COLO829 (cell line): ENCODE results near the gene ELK4.

Experiments
- DNase-seq: peaks from one replicate; pipeline ENCODE4 v3.0.0; 2012; ENCODE audit warnings: low spot score

The ELK4 gene

GRCh38 chr1:205631768-205632668 is at the start of gene ELK4:
Gene ELK4, minus strand, starts transcription at chr1:205632011. Its CDS starts 8,129 bp downstream, at chr1:205623882.
- peak; percentile 98 for DNase-seq

GRCh38 chr1:205681364-205681763 is 49.6 kb upstream of the ELK4 start:
- no peak for DNase-seq

GRCh38 chr1:205680073-205680851 is 48.5 kb upstream of the ELK4 start, which contains the start of gene SLC45A3:
Gene SLC45A3, minus strand, starts transcription at chr1:205680509. Its CDS starts 15,853 bp downstream, at chr1:205664656.
- peak; percentile 48 for DNase-seq

- no peak for DNase-seq
Observed at GRCh38 chr1:205678286-205679111, 46.7 kb upstream of the ELK4 start.

GRCh38 chr1:205677167-205677566 is 45.4 kb upstream of the ELK4 start:
- no peak for DNase-seq

GRCh38 chr1:205676597-205676996 is 44.8 kb upstream of the ELK4 start:
- no peak for DNase-seq

GRCh38 chr1:205676002-205676401 is 44.2 kb upstream of the ELK4 start:
- DNase-seq = no peak

GRCh38 chr1:205675247-205675646 is 43.4 kb upstream of the ELK4 start:
- DNase-seq = no peak

- DNase-seq = no peak
Observed at GRCh38 chr1:205672970-205673369, 41.2 kb upstream of the ELK4 start.

- no peak for DNase-seq
Observed at GRCh38 chr1:205672395-205672889, 40.6 kb upstream of the ELK4 start.

- no peak for DNase-seq
Observed at GRCh38 chr1:205670611-205671430, 39.0 kb upstream of the ELK4 start.

- DNase-seq = no peak
Observed at GRCh38 chr1:205670150-205670446, 38.3 kb upstream of the ELK4 start.

- DNase-seq = no peak
Observed at GRCh38 chr1:205669341-205670149, 37.7 kb upstream of the ELK4 start.

- DNase-seq = no peak
Observed at GRCh38 chr1:205668951-205669340, 37.1 kb upstream of the ELK4 start.

GRCh38 chr1:205667909-205668643 is 36.3 kb upstream of the ELK4 start:
- DNase-seq = peak; percentile 78

GRCh38 chr1:205666372-205667166 is 34.8 kb upstream of the ELK4 start:
- DNase-seq = no peak

- DNase-seq = no peak
Observed at GRCh38 chr1:205665201-205666045, 33.6 kb upstream of the ELK4 start.
